GM18499 (cell line): Measurements from ENCODE around the gene NACAD.

ENCODE experiments used
- ATAC-seq: cut with Tn5 transposase; IDR thresholded peaks from one replicate; pipeline ENCODE4 v1.9.1; 2021; ENCODE audit warnings: moderate number of reproducible peaks; ENCODE audit not compliant: insufficient read depth, unreplicated experiment

NACAD gene

DNA sequence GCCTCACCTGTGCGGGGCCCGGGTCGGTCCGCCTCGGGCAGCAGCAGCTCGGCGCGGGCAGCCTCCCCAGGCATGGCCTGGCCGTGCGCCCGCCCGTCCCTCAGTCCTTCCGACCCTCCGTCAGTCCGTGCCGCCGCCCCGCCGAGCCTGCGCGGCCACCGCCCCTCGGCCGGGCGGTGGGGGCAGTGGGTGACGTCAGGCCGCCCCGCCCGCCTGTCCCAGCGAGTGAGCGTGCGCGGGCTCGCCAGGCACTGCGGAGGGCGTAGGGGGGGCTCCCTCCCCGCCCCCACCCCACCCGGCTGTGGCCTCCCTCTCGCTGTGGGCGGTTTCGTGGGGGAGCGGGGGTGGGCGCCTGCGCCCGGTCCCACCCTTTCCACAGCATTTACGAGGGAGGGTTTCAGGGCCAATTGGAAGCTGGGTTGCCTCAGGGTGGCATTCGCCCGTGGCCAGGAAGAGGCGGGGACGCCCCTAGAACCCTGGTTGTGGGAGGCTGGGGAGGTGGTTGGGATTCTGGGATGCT is at the start of gene NACAD:
TSS of gene NACAD (minus strand) at position 149 of the 520 bp plus-strand sequence. CDS start at position 74, 75 bp downstream.
- no peak for ATAC-seq

GRCh38 chr7:45136106-45137060 is 47.6 kb upstream of the NACAD start:
- no peak for ATAC-seq

- ATAC-seq, result no peak
These were observed 45.1 kb upstream of the NACAD start for GRCh38 chr7:45133877-45134276.

GRCh38 chr7:45133352-45133751 is 44.6 kb upstream of the NACAD start:
- ATAC-seq, result no peak

DNA sequence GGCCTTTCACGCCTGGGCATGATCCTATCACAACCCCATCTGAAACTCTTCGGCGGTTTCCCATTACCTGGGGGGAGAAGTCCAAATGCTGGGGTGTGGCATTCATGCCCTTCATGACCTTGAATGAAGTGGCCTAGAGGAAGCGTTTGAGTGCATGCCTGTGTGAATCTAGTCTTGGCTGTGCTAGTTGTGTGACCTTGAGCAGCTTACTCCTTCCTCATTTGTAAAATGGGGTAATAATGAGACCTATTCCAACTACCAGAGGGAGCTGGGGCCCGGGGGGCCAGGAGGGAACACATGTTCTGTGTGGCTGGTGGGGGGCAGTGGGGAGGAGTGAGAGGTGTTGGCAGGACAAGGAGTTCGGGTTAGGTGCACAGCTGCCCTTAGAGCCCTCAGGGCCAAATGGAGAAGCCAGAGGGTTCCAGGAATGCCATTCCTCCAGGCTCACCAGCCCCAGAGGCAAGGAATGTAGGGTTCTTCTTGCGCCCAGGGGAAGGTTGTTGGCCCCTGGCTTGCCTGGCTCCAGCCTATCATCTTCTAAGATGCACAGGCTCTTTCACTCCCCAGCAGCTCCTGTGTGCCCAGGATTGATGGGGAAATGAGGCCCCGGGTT is 44.0 kb upstream of the NACAD start:
- ATAC-seq, result no peak

DNA sequence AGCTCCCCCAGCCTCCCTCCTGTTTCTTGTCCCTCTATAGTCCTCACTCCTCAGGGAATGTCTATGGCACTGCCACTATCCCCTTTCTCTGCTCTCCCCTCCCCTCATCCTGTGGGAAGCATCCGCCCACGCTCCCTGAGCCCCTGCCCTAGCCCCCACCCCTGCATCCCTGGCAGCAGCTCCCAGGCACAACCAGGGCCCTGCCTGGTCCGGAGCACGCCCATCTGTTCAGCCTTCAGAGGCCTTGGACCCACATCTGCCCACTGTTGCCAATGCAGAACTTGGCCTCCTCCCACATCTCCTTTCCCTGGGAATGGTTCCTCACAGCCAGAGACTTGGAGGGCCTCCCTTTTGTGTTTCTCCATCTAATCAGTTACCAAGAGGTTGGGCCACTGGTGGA is 43.1 kb upstream of the NACAD start:
- ATAC-seq, result no peak

DNA sequence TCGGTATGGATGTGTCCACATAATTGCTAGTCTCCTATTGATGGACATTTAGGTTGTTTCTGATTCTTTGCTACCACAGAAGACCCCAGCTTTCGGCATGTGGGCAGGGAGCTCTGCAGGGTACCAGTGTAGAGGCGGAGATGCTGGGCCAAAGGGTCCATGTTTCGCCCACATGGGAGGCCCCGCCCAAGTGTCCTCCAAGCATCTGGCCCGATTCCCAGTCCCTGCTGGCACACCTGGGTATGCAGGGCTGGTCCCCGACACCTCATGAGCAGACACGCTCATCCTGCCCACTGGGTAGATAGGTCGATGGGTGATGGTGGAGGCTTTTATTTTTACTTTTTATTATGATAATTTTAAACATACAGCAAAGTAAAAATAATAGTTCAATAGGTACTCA is 42.1 kb upstream of the NACAD start:
- no peak for ATAC-seq

DNA sequence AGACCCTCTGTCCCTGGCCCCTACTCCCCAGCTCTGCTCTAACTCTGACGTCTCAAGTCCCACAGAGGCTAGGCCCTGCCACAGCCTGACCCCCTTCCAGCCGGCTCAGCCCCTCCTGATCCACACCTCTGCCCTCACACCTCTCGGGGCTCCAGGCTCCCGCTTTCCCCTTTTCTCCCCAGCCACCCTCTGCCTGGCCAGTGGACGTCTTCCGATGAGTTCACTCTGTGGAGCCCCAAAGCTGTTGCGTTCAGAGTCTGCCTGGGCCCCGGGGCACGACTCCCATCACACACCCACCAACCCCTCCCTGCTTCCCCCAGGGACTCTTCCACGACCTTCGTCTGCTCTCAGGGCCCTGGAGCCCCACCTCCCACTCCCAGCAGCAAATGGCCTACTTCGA is 41.1 kb upstream of the NACAD start:
- no peak for ATAC-seq

DNA sequence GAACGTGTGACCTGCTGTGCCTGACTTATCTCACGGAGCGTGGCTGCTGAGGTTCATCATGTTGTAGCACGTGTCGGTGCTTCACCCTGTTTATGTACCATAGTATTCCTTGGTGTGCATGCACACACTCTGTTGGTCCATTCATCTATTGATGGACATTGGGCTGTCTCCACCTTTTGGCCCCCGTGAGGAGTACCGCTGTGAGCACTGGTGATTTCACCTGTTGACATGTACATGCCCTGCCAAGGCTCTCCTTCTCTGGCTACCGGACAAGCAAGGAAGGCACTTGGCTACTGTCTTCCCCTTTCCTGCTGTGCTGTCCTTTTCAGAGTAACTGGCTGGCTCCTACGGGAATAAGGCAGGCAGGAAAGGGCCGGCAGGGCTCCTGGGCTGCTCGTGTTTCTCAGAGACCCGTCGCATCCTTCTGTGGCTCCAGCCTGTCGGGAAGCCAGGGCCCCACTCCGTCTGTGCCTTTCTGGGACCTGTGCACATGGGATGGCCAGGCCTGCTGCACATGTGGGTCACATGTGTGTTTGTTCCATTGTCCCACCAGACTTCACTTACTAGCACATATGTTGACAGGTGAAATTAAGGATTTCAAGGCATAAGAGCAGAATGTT is 40.5 kb upstream of the NACAD start:
- ATAC-seq, result no peak

DNA sequence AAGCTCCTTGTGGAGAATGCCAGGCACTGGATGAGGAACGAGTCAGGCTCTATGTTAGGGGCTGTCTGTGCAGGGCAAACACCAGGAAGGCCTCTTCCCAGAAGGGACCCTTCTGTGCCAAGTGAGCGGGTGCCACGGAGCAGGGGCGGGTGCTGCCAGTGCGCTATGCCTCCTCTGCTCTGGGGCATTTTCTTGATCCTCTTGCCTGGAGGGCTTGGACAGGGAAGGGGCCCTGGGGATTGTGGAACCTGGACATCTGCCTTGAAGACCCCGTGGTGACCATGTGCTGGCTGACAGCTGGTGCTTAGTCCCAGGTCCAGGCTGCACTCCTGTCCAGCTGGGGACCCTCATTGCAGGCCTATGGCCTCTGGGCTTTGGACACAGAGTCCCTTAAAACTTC is 38.2 kb upstream of the NACAD start:
- ATAC-seq, result no peak

- no peak for ATAC-seq
These were observed 37.4 kb upstream of the NACAD start for GRCh38 chr7:45126201-45126600.

DNA sequence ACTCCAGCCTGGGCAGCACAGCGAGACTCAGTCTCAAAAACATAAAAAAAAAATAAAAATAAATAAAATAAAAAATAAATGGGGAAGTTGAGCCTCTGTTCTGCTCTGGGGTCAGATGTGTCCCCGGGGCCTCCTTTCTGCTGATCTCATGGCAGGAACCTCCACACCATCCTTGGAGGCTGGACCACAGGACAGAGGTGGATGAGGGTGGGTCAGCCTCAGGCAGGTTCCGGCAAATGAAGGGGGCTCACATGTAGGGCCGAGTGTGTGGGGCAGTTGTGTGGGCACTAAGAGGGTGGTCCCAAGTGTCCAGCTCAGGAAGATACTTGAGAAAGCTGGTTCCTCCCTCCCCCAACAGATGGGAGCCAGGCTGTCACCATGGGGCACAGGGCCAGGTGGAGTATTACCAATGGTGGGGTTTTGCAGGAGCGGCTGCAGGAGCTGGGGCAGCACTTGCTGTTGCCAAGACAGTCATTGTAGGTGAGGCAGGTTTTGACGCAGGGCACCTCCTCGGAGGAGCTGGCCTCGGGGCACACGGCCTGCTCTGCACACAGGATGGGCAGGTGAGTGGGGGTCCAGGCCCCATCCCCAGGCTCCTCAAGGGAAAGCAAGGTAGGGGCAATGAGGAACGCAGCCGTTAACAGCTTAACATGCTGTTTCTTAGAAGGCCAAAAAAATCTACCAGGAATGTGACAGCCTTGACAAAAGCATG is 36.6 kb upstream of the NACAD start:
- no peak for ATAC-seq

GRCh38 chr7:45123913-45124710 is 35.3 kb upstream of the NACAD start:
- ATAC-seq, result no peak

DNA sequence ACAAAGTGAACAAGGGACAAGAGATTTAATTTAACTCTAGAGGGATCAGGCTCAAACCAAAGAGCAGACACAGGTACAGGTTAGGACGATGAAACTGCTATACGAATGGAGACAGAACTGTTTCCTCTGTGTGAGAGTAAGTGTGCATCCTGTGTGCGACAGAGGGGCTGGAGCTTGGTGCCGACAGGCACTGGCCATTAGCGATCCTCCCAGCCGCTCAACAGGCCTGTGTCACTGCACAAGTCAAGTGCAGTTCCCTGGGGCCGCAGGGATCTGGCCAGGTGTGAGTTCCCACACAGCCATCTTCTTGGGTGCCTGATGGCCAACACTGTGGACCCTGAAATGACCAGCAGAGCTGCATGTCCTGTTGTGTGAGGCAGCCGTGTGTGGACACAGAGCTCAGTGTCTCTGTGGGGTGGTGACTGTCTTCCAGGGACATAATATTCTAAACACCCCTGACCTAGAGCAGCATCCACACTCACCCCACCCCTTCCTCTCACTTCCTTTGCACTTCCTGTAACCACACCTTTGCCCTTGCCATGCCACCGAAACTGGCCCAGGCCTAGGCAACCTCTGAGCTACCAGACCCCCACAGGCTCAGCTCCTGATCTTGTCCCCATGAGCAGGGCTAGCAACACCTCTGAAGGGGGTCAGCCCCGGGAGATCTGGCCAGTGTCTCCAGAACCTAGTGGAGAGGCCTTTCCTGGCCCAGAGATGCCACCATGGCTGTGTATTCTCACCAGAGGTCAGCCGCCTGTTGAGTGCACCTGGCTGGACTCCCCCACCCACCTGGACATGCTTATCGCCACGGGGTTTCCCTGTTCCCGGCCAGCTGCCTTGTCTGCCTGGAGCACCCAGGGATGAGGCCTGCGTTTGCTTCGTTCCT is 34.4 kb upstream of the NACAD start:
- ATAC-seq, result no peak

DNA sequence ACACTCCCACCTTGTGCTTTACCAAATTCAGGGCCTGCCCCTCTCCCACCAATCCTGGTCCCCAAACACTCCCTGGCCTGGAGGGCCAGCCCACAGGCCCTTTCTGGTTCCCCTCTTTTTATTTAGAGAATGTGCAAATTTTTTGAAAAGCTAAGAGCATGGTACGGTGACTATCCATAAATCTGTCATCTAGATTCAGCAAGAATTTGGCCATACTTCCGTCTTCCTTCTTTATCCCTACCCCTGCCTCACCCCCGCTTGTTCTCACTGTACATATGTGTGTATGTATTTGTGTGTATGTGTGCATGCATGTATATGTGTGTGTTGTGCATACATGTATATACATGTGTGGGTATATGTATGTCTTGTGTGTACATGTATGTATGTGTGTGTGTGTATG is 30.8 kb upstream of the NACAD start:
- ATAC-seq, result no peak

DNA sequence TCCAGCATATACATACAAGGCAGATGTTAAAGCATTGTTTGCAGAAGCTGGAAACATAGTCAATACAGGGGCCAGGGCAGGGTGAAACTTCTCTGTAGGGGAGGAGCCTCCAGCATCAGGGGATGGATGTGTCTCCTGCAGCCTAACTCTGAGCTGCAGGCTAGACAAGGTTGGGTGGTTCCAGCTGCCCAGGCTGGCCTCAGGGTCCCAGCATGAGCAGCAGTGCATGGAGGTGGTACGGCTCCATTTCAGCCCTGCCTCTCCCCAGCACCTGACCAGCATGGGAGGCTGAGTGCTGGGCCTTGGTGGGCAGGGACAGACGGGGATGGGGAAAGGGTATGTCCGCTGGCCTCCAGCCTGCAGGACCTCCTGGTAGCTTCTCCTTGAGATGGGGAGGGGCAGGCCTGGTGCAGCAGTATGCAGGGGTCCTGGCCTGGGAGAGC is 30.1 kb upstream of the NACAD start:
- ATAC-seq, result no peak

GRCh38 chr7:45118292-45118691 is 29.5 kb upstream of the NACAD start:
- ATAC-seq, result no peak

DNA sequence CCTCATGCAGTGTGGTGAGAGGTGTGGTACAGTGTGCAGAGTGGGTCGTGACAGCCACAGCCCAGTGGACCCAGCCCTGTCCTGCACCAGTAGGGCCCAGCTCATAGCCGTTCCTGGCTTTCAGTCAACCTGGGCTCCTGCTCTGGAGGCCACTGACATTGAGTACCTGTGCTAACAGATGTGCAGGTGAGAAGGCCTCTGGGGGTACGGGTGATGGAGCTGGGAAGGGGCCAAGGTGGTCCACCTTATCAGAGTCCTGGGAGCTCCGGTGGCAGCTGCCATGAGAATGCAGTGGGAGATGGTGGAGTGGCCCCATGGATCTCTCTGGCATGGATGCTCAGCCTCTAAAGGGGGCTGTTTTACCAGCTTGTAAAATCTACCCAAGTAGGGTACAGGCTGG is 28.8 kb upstream of the NACAD start:
- ATAC-seq, result no peak

DNA sequence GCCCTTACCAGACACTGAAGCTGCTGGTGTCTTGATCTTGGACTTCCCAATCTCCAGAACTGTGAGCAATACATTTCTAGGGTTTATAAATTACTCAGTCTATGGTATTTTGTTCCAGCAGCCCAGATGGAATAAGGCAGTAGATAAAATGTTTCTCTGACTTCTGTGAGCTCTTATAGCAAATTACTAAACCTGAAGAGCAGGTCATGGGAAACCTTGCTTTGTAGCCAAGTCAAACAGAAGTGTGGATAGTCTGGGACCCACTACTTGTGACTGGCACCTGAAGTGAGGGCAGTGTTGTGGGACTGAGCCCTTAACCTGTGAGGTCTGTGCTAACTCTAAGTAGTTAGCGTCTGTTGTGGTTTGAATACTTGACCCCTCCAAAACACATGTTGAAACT is 27.3 kb upstream of the NACAD start:
- no peak for ATAC-seq
